NT2/D1 (cell line): Measurements from ENCODE around the gene ABCB11.

Experiments used
- SUZ12 ChIP-seq: IDR thresholded peaks from 2 replicates; pipeline ENCODE4 v1.6.1; 2011; ENCODE audit not compliant: insufficient read length, insufficient read depth; ENCODE audit errors: extremely low read depth
- YY1 ChIP-seq: IDR thresholded peaks from 2 replicates; pipeline ENCODE4 v1.6.1; 2011; ENCODE audit not compliant: insufficient read length, insufficient read depth
- ZNF274 ChIP-seq: IDR thresholded peaks from 2 replicates; pipeline ENCODE4 v1.6.1; 2011; ENCODE audit warnings: mild to moderate bottlenecking, low read depth, low read length

GRCh38 chr2:168920504-168921157 is 110.5 kb downstream of the ABCB11 start:
- no peak for TF ChIP-seq ZNF274
- no peak for TF ChIP-seq YY1
- TF ChIP-seq SUZ12: no peak
